BJ (cell line): Measurements from ENCODE around the gene CGRRF1. TPM values are rescaled to one million over a fixed set of nuclear protein-coding genes. Genes with fewer than 3 reads are reported as not detected.

Experiments
- CTCF ChIA-PET: fragments of 350-600 bp; formaldehyde crosslinking; extraction: SDS; loops from one replicate; lab custom pipeline; 2021; ENCODE audit warnings: antibody characterized with exemption, inconsistent platforms; lab: Yijun Ruan, JAX
- POLR2A ChIA-PET: fragments of 300-600 bp; sonication (Branson Sonifier 250); formaldehyde crosslinking; extraction: SDS; loops from one replicate; lab custom pipeline; 2021; ENCODE audit warnings: antibody characterized with exemption; lab: Charles Lee
- DNase-seq: peaks from one replicate; pipeline ENCODE4 v3.0.0-alpha.2; 2011; ENCODE audit warnings: low read depth
- H3K27me3 ChIP-seq: 2 replicates; pipeline ENCODE4 v1.6.0; 2011; ENCODE audit warnings: low read length; ENCODE audit not compliant: control insufficient read depth, insufficient read depth
- H3K36me3 ChIP-seq: 2 replicates; pipeline ENCODE4 v1.5.1; 2011; ENCODE audit warnings: low read length; ENCODE audit not compliant: control insufficient read depth, insufficient read depth
- H3K4me3 ChIP-seq: 2 replicates; pipeline ENCODE4 v1.5.1; 2011; ENCODE audit warnings: low read depth, mild to moderate bottlenecking, control low read depth, low read length
- polyA plus RNA-seq: library from polyadenylated mRNA; depleted of rRNA; stranded (reverse); fragments of >200 nt; gene quantifications from 2 replicates; pipeline ENCODE4 v1.2.3, GENCODE V29; 2011
- TF ChIP-seq, protein P1 (sequence below): IDR thresholded peaks from 2 replicates; pipeline ENCODE4 v1.5.1; 2011; ENCODE audit warnings: low read depth, mild to moderate bottlenecking, control low read depth, inconsistent platforms, low read length, moderate library complexity; ENCODE audit not compliant: insufficient read depth

CGRRF1 gene
- polyA plus RNA-seq, 1 experiment, result 7.5 TPM

DNA sequence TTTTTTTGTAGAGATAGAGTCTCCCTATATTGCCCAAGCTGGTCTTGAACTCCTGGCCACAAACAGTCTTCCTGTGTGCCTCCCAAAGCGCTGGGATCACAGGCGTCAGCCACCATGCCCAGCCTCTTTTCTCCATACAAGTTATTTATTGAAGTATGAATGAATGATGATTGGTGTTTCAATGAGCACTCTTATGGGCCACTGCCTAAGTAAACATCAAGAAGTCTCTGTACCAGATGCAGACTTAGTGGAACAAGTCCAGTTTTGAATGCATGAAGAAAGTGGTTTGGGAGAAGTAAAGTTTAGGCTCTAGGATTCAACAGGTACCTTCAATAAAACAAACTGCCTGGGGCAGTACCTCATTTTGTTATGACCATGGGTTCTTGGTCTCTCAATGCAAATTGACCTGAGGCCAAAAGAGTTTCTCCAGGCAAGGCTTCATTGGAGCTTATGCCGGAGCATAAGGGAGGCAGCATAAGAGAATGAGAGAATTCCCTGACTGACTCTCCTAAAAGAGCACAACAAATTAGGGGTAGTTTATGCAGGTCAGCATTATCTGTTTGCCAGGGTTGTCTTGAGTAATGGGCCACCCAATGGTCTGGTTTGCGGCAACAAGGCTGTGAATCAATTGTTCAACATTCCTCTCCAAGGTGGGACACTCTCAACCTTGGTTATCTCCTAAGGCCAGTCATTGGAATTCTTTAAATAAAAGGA lies 19.8 kb upstream of the CGRRF1 start:
- POLR2A ChIA-PET, result no interaction called here
- Histone ChIP-seq H3K36me3 (no peaks in the 10 kb centered on the region), H3K4me3 (no peak overlapping the region), H3K27me3 (no peaks in the 10 kb centered on the region)
- CTCF ChIA-PET, result interaction anchor here (0.6 to 1.6 kb wide), 4 partner anchors 33 to 402 kb away, joined by 3 to 5 read pairs (median 4); no protein-coding TSS in a partner anchor
- no peak for DNase-seq
- TF ChIP-seq, protein P1, sequence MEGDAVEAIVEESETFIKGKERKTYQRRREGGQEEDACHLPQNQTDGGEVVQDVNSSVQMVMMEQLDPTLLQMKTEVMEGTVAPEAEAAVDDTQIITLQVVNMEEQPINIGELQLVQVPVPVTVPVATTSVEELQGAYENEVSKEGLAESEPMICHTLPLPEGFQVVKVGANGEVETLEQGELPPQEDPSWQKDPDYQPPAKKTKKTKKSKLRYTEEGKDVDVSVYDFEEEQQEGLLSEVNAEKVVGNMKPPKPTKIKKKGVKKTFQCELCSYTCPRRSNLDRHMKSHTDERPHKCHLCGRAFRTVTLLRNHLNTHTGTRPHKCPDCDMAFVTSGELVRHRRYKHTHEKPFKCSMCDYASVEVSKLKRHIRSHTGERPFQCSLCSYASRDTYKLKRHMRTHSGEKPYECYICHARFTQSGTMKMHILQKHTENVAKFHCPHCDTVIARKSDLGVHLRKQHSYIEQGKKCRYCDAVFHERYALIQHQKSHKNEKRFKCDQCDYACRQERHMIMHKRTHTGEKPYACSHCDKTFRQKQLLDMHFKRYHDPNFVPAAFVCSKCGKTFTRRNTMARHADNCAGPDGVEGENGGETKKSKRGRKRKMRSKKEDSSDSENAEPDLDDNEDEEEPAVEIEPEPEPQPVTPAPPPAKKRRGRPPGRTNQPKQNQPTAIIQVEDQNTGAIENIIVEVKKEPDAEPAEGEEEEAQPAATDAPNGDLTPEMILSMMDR, result no peak

DNA sequence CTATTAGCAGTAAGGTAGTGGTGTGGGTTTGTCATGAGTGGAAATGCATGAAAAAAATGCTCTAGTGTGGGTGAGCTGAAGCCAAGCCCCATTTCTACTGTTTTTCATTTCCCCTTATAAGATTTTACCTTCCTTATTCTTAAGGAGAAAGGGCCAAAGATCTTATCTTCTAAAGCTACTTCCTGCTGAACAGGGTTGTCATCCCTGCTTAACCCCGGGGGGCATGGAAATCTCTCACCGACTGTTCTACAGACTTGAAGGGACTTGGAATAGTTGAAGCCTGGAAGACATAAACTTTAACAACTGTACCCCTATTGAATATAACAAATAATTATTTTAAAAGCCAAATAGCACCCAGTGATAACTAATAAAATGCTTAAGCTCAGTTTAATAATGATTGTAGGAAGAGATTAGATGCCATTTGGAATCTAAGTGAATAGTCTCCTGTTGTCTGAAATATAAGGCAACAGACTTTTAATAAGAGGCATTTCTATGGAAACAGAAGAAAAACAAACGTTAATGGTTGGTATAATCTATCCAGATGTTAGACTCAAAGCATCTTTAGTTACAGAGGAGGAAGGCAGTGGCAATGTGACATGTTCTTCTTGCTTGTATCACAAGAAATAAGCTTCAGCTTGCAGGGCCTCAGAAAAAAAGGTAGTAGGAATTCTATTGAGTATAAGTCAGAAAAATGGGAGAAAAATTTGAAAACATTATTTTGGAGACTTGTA lies 19.1 kb upstream of the CGRRF1 start:
- CTCF ChIA-PET, result interaction anchor here (1.0 to 1.1 kb wide), 2 partner anchors 74 to 402 kb away, joined by 3 to 5 read pairs; no protein-coding TSS in a partner anchor
- Histone ChIP-seq H3K4me3 (no peak overlapping the region), H3K36me3 (no peaks in the 10 kb centered on the region), H3K27me3 (no peaks in the 10 kb centered on the region)
- TF ChIP-seq, protein P1, result no peak
- no peak for DNase-seq
- POLR2A ChIA-PET, result no interaction called here

DNA sequence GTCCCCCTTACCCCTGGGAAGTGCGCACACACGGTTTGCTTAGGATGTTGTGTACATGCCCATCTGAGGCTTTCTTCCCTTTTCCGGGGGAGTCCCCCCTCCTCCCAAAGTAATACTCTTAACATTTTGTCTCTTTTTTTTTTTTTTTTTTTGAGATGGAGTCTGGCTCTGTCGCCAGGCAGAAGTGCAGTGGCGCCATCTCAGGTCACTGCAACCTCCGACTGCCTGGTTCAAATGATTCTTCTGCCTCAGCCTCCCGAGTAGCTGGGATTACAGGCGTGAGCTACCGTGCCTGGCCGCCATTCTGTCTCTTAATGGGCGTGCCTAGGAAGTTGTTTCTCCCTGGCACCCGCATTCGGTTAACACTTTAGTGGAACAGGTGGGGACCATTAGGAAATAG lies 16.4 kb upstream of the CGRRF1 start:
- no peak overlapping the region for H3K4me3 ChIP-seq
- CTCF ChIA-PET, result interaction anchor here (1.7 kb wide), 1 partner anchor 14 kb away, joined by 5 read pairs; no protein-coding TSS in a partner anchor
- no peaks in the 10 kb centered on the region for H3K27me3 ChIP-seq
- H3K36me3 ChIP-seq, result no peaks in the 10 kb centered on the region
- POLR2A ChIA-PET, result no interaction called here
- DNase-seq, result no peak
- TF ChIP-seq, protein P1, result no peak

DNA sequence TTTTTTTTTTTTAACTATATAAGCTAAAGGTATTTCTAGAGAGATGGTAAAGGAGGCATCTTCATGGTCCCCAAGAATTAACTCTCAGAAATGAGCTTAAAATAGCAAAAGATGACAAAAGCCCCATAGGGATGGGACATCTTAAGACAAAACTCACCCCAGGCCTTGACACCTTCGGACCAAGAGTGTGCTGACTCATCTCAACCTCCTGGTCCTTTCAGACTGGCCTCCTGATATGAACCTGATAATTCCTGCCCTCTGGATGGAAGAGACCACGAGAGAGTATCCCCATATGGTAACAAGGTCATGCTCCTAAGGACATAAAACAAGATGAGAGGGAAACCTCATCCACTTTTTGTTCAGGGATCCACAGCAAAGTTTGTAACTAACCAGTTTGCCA lies 12.5 kb upstream of the CGRRF1 start:
- H3K36me3 ChIP-seq, result no peaks in the 10 kb centered on the region
- POLR2A ChIA-PET, result interaction anchor here (1.0 kb wide), 1 partner anchor 12 kb away, joined by 3 read pairs; the partner anchor contains the start of gene CGRRF1
- no peak overlapping the region for H3K4me3 ChIP-seq
- TF ChIP-seq, protein P1, result no peak
- CTCF ChIA-PET, result interaction anchor here (0.5 kb wide), 1 partner anchor 1077 kb away, joined by 3 read pairs; no protein-coding TSS in a partner anchor
- no peaks in the 10 kb centered on the region for H3K27me3 ChIP-seq
- DNase-seq, result no peak

DNA sequence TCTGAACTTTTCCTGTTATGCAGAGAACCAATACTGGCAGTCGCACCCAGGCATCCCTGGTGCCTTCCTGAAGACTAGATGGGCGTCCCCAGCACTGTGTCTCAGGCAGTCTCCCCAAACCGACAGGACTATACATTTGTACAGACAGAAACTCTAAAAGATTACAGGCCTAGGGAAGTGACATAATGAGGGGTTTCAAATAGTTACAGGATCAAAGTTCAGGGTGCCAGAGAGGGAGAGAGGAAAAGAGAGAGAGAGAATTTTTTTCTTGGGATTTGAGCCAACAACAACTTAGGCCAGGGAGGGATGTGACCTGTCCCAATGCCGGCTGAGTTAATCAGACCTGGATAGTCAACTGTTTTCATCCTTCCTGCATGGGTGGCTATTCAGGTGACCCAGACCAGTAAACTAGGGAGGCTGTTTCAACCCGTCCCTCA lies 11.6 kb upstream of the CGRRF1 start:
- Histone ChIP-seq H3K4me3 (no peak overlapping the region), H3K27me3 (no peaks in the 10 kb centered on the region), H3K36me3 (no peaks in the 10 kb centered on the region)
- POLR2A ChIA-PET, result interaction anchor here (1.0 kb wide), 1 partner anchor 12 kb away, joined by 3 read pairs; the partner anchor contains the start of gene CGRRF1
- DNase-seq, result no peak
- CTCF ChIA-PET, result no interaction called here
- TF ChIP-seq, protein P1, result no peak
